ENCODE data around the gene TRAF4.

DNA sequence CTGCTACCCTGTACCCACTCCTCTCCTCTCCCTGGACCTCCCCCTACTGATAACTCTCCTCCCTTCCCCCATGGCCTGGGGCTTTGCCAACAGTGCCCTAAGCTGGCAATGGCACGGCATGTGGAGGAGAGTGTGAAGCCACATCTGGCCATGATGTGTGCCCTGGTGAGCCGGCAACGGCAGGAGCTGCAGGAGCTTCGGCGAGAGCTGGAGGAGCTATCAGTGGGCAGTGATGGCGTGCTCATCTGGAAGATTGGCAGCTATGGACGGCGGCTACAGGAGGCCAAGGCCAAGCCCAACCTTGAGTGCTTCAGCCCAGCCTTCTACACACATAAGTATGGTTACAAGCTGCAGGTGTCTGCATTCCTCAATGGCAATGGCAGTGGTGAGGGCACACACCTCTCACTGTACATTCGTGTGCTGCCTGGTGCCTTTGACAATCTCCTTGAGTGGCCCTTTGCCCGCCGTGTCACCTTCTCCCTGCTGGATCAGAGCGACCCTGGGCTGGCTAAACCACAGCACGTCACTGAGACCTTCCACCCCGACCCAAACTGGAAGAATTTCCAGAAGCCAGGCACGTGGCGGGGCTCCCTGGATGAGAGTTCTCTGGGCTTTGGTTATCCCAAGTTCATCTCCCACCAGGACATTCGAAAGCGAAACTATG is 5.2 kb downstream of the TRAF4 start:
- TF ChIP-seq, protein P1, sequence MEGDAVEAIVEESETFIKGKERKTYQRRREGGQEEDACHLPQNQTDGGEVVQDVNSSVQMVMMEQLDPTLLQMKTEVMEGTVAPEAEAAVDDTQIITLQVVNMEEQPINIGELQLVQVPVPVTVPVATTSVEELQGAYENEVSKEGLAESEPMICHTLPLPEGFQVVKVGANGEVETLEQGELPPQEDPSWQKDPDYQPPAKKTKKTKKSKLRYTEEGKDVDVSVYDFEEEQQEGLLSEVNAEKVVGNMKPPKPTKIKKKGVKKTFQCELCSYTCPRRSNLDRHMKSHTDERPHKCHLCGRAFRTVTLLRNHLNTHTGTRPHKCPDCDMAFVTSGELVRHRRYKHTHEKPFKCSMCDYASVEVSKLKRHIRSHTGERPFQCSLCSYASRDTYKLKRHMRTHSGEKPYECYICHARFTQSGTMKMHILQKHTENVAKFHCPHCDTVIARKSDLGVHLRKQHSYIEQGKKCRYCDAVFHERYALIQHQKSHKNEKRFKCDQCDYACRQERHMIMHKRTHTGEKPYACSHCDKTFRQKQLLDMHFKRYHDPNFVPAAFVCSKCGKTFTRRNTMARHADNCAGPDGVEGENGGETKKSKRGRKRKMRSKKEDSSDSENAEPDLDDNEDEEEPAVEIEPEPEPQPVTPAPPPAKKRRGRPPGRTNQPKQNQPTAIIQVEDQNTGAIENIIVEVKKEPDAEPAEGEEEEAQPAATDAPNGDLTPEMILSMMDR (IDR thresholded peaks at IDR 0.05): no peak
- TF ChIP-seq POLR2AphosphoS5 (IDR thresholded peaks at IDR 0.05) (no peak), POLR2A (IDR thresholded peaks at IDR 0.05) (no peak)

Measured in transverse colon (tissue), 4 donors.